ENCODE results near the gene GREM2. TPM values are rescaled to one million over a fixed set of nuclear protein-coding genes. Genes with fewer than 3 reads are reported as not detected.
A peak's percentile ranks its signal among the peaks of the same experiment; 100 is the strongest.

Gene GREM2
- total RNA-seq, 1 donor = 0.31 TPM

- no peaks in the 10 kb centered on the region for H3K9me3 ChIP-seq (ENCODE audit: low read depth, low read length)
- H3K4me1 ChIP-seq (ENCODE audit: insufficient read depth, low read length) = no peaks in the 10 kb centered on the region
- no peaks in the 10 kb centered on the region for H3K27me3 ChIP-seq (ENCODE audit: insufficient read depth, low read length)
- no peak overlapping the region for H3K4me3 ChIP-seq (ENCODE audit: low read length)
These were observed 7.4 kb upstream of the GREM2 start for GRCh38 chr1:240619357-240619756.

GRCh38 chr1:240618946-240619345, 7.0 kb upstream of the GREM2 start:
- H3K4me1 ChIP-seq (ENCODE audit: insufficient read depth, low read length) = no peaks in the 10 kb centered on the region
- H3K9me3 ChIP-seq (ENCODE audit: low read depth, low read length) = no peaks in the 10 kb centered on the region
- H3K4me3 ChIP-seq (ENCODE audit: low read length) = no peak overlapping the region
- peaks cover 1% of the 10 kb centered on the region for H3K27me3 ChIP-seq (ENCODE audit: insufficient read depth, low read length)

- Histone ChIP-seq H3K4me1 (ENCODE audit: insufficient read depth, low read length) (no peaks in the 10 kb centered on the region), H3K4me3 (ENCODE audit: low read length) (no peak overlapping the region), H3K9me3 (ENCODE audit: low read depth, low read length) (no peaks in the 10 kb centered on the region), H3K27me3 (ENCODE audit: insufficient read depth, low read length) (peaks cover 29% of the 10 kb centered on the region)
These were observed 4.1 kb upstream of the GREM2 start for GRCh38 chr1:240616018-240616417.

GRCh38 chr1:240613356-240614142, 1.6 kb upstream of the GREM2 start:
- Histone ChIP-seq H3K9me3 (ENCODE audit: low read depth, low read length) (no peaks in the 10 kb centered on the region), H3K4me1 (ENCODE audit: insufficient read depth, low read length) (no peaks in the 10 kb centered on the region), H3K27me3 (ENCODE audit: insufficient read depth, low read length) (peaks cover 46% of the 10 kb centered on the region), H3K4me3 (ENCODE audit: low read length) (no peak overlapping the region)

GRCh38 chr1:240612811-240613210, 856 bp upstream of the GREM2 start:
- H3K4me1 ChIP-seq (ENCODE audit: insufficient read depth, low read length) = no peaks in the 10 kb centered on the region
- H3K4me3 ChIP-seq (ENCODE audit: low read length) = no peak overlapping the region

GRCh38 chr1:240611228-240611618, 732 bp downstream of the GREM2 start:
- no peaks in the 10 kb centered on the region for H3K9me3 ChIP-seq (ENCODE audit: low read depth, low read length)
- no peaks in the 10 kb centered on the region for H3K4me1 ChIP-seq (ENCODE audit: insufficient read depth, low read length)
- H3K27me3 ChIP-seq (ENCODE audit: insufficient read depth, low read length) = peaks cover 46% of the 10 kb centered on the region
- peak overlapping the region; percentile 14 for H3K4me3 ChIP-seq (ENCODE audit: low read length)

More at GRCh38 chr1:240612811-240613210, 856 bp upstream of the GREM2 start:
- Histone ChIP-seq H3K9me3 (ENCODE audit: low read depth, low read length) (no peaks in the 10 kb centered on the region), H3K27me3 (ENCODE audit: insufficient read depth, low read length) (peaks cover 46% of the 10 kb centered on the region)

- Histone ChIP-seq H3K27me3 (ENCODE audit: insufficient read depth, low read length) (peaks cover 46% of the 10 kb centered on the region), H3K9me3 (ENCODE audit: low read depth, low read length) (no peaks in the 10 kb centered on the region), H3K4me1 (ENCODE audit: insufficient read depth, low read length) (no peaks in the 10 kb centered on the region), H3K4me3 (ENCODE audit: low read length) (no peak overlapping the region)
These were observed 1.3 kb downstream of the GREM2 start for GRCh38 chr1:240610636-240611035.

GRCh38 chr1:240609527-240610060, 2.4 kb downstream of the GREM2 start:
- Histone ChIP-seq H3K4me1 (ENCODE audit: insufficient read depth, low read length) (no peaks in the 10 kb centered on the region), H3K4me3 (ENCODE audit: low read length) (no peak overlapping the region), H3K9me3 (ENCODE audit: low read depth, low read length) (no peaks in the 10 kb centered on the region), H3K27me3 (ENCODE audit: insufficient read depth, low read length) (peaks cover 46% of the 10 kb centered on the region)

GRCh38 chr1:240608707-240609106, 3.2 kb downstream of the GREM2 start:
- Histone ChIP-seq H3K4me1 (ENCODE audit: insufficient read depth, low read length) (no peaks in the 10 kb centered on the region), H3K4me3 (ENCODE audit: low read length) (no peak overlapping the region), H3K27me3 (ENCODE audit: insufficient read depth, low read length) (peaks cover 42% of the 10 kb centered on the region)

GRCh38 chr1:240607006-240607405, 4.9 kb downstream of the GREM2 start:
- Histone ChIP-seq H3K9me3 (ENCODE audit: low read depth, low read length) (no peaks in the 10 kb centered on the region), H3K27me3 (ENCODE audit: insufficient read depth, low read length) (peaks cover 27% of the 10 kb centered on the region), H3K4me1 (ENCODE audit: insufficient read depth, low read length) (no peaks in the 10 kb centered on the region), H3K4me3 (ENCODE audit: low read length) (no peak overlapping the region)

More at GRCh38 chr1:240608707-240609106, 3.2 kb downstream of the GREM2 start:
- H3K9me3 ChIP-seq (ENCODE audit: low read depth, low read length) = no peaks in the 10 kb centered on the region

- Histone ChIP-seq H3K9me3 (ENCODE audit: low read depth, low read length) (no peaks in the 10 kb centered on the region), H3K27me3 (ENCODE audit: insufficient read depth, low read length) (no peaks in the 10 kb centered on the region), H3K4me1 (ENCODE audit: insufficient read depth, low read length) (no peaks in the 10 kb centered on the region), H3K4me3 (ENCODE audit: low read length) (no peak overlapping the region)
These were observed 9.8 kb downstream of the GREM2 start for GRCh38 chr1:240602189-240602588.

GRCh38 chr1:240599830-240600229, 12.1 kb downstream of the GREM2 start:
- no peaks in the 10 kb centered on the region for H3K27me3 ChIP-seq (ENCODE audit: insufficient read depth, low read length)
- H3K4me1 ChIP-seq (ENCODE audit: insufficient read depth, low read length) = no peaks in the 10 kb centered on the region
- no peaks in the 10 kb centered on the region for H3K9me3 ChIP-seq (ENCODE audit: low read depth, low read length)
- no peak overlapping the region for H3K4me3 ChIP-seq (ENCODE audit: low read length)

- Histone ChIP-seq H3K9me3 (ENCODE audit: low read depth, low read length) (no peaks in the 10 kb centered on the region), H3K4me3 (ENCODE audit: low read length) (no peak overlapping the region), H3K27me3 (ENCODE audit: insufficient read depth, low read length) (no peaks in the 10 kb centered on the region), H3K4me1 (ENCODE audit: insufficient read depth, low read length) (no peaks in the 10 kb centered on the region)
These were observed 12.7 kb downstream of the GREM2 start for GRCh38 chr1:240599299-240599698.

- no peaks in the 10 kb centered on the region for H3K27me3 ChIP-seq (ENCODE audit: insufficient read depth, low read length)
- H3K9me3 ChIP-seq (ENCODE audit: low read depth, low read length) = no peaks in the 10 kb centered on the region
- no peaks in the 10 kb centered on the region for H3K4me1 ChIP-seq (ENCODE audit: insufficient read depth, low read length)
These were observed 13.5 kb downstream of the GREM2 start for GRCh38 chr1:240598216-240599001.

GRCh38 chr1:240597153-240597745, 14.7 kb downstream of the GREM2 start:
- Histone ChIP-seq H3K27me3 (ENCODE audit: insufficient read depth, low read length) (no peaks in the 10 kb centered on the region), H3K4me3 (ENCODE audit: low read length) (no peak overlapping the region), H3K4me1 (ENCODE audit: insufficient read depth, low read length) (no peaks in the 10 kb centered on the region), H3K9me3 (ENCODE audit: low read depth, low read length) (no peaks in the 10 kb centered on the region)

More at GRCh38 chr1:240598216-240599001, 13.5 kb downstream of the GREM2 start:
- H3K4me3 ChIP-seq (ENCODE audit: low read length) = no peak overlapping the region
